ENCODE data around the gene PIGB. TPM values are rescaled to one million over a fixed set of nuclear protein-coding genes. Genes with fewer than 3 reads are reported as not detected.

The PIGB gene
- total RNA-seq, 1 donor from 2014 or later, result 14.4 TPM

GRCh38 chr15:55356985-55357585, 38.1 kb downstream of the PIGB start:
- Histone ChIP-seq H3K36me3 (peaks cover 71% of the 10 kb centered on the region), H3K4me1 (no peaks in the 10 kb centered on the region), H3K27ac (no peak overlapping the region), H3K27me3 (ENCODE audit: low read depth) (no peaks in the 10 kb centered on the region), H3K4me3 (no peak overlapping the region), H3K9me3 (no peaks in the 10 kb centered on the region)
- ATAC-seq, result no peak
- no peak for TF ChIP-seq CTCF (IDR thresholded peaks at IDR 0.05)
- intact Hi-C loops (cut with DNase I), result no loop called here
- DNase-seq, result no peak

GRCh38 chr15:55357774-55358173, 38.8 kb downstream of the PIGB start:
- H3K4me1 ChIP-seq, result no peaks in the 10 kb centered on the region
- ATAC-seq (no peak), DNase-seq (no peak)
- H3K4me3 ChIP-seq, result no peak overlapping the region
- H3K36me3 ChIP-seq, result peaks cover 68% of the 10 kb centered on the region
- H3K9me3 ChIP-seq, result no peaks in the 10 kb centered on the region
- intact Hi-C loops (cut with DNase I), result no loop called here
- H3K27ac ChIP-seq, result no peak overlapping the region
- no peak for TF ChIP-seq CTCF (IDR thresholded peaks at IDR 0.05)
- H3K27me3 ChIP-seq (ENCODE audit: low read depth), result no peaks in the 10 kb centered on the region

- H3K27me3 ChIP-seq (ENCODE audit: low read depth), result no peaks in the 10 kb centered on the region
- no peaks in the 10 kb centered on the region for H3K4me1 ChIP-seq
- DNase-seq (no peak), ATAC-seq (no peak)
- intact Hi-C loops (cut with DNase I), result no loop called here
- H3K27ac ChIP-seq, result no peak overlapping the region
- H3K9me3 ChIP-seq, result no peaks in the 10 kb centered on the region
- no peak overlapping the region for H3K4me3 ChIP-seq
- TF ChIP-seq CTCF (IDR thresholded peaks at IDR 0.05), result no peak
- peaks cover 68% of the 10 kb centered on the region for H3K36me3 ChIP-seq
Measured at GRCh38 chr15:55358471-55358870, 39.4 kb downstream of the PIGB start.

GRCh38 chr15:55360256-55360655, 41.2 kb downstream of the PIGB start:
- H3K27me3 ChIP-seq (ENCODE audit: low read depth), result no peaks in the 10 kb centered on the region
- H3K36me3 ChIP-seq, result peaks cover 63% of the 10 kb centered on the region
- ATAC-seq, result no peak
- no peaks in the 10 kb centered on the region for H3K4me1 ChIP-seq
- H3K9me3 ChIP-seq, result no peaks in the 10 kb centered on the region
- intact Hi-C loops (cut with DNase I), result no loop called here
- no peak for TF ChIP-seq CTCF (IDR thresholded peaks at IDR 0.05)
- no peak for DNase-seq
- no peak overlapping the region for H3K4me3 ChIP-seq
- no peak overlapping the region for H3K27ac ChIP-seq

- H3K4me1 ChIP-seq, result no peaks in the 10 kb centered on the region
- intact Hi-C loops (cut with DNase I), result no loop called here
- TF ChIP-seq CTCF (IDR thresholded peaks at IDR 0.05), result no peak
- no peaks in the 10 kb centered on the region for H3K9me3 ChIP-seq
- peak; percentile 38 to 69 for ATAC-seq
- no peak overlapping the region for H3K27ac ChIP-seq
- H3K4me3 ChIP-seq, result no peak overlapping the region
- no peaks in the 10 kb centered on the region for H3K27me3 ChIP-seq (ENCODE audit: low read depth)
- peaks cover 62% of the 10 kb centered on the region for H3K36me3 ChIP-seq
- peak; percentile 68 for DNase-seq
Measured at GRCh38 chr15:55361048-55361447, 42.0 kb downstream of the PIGB start.
